ENCODE results near the gene MAMSTR.
A peak's percentile ranks its signal among the peaks of the same experiment; 100 is the strongest.
"Not testable (repeated sequence)": the region's sequence is repeated elsewhere in the genome, so short reads cannot be mapped to it uniquely, and the experiment has no call there.

The MAMSTR gene

GRCh38 chr19:48685583-48685982, 33.9 kb downstream of the MAMSTR start:
- DNase-seq (ENCODE audit: low spot score) = no peak

DNA sequence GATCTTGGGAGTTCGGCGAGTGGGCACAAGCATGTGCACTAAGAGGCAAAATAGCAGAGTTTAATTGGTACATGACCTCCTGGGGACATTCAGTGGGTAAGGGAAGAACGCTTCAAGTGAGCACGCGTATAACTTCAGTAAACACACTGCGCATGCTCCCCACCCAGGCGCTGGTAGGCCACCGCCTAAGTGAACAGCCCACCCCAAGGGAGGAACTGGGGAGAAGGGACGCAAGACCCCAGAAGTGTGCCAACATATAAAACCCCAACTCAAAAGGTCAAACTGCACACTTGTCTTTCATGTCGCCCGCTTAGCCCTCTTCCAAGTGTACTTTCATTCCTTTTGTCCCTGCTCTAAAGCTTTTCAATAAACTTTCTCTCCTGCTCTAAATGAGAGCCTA, 36.2 kb downstream of the MAMSTR start:
- DNase-seq (ENCODE audit: low spot score) = no peak

GRCh38 chr19:48681127-48681470, 38.4 kb downstream of the MAMSTR start:
- no peak for DNase-seq (ENCODE audit: low spot score)

DNA sequence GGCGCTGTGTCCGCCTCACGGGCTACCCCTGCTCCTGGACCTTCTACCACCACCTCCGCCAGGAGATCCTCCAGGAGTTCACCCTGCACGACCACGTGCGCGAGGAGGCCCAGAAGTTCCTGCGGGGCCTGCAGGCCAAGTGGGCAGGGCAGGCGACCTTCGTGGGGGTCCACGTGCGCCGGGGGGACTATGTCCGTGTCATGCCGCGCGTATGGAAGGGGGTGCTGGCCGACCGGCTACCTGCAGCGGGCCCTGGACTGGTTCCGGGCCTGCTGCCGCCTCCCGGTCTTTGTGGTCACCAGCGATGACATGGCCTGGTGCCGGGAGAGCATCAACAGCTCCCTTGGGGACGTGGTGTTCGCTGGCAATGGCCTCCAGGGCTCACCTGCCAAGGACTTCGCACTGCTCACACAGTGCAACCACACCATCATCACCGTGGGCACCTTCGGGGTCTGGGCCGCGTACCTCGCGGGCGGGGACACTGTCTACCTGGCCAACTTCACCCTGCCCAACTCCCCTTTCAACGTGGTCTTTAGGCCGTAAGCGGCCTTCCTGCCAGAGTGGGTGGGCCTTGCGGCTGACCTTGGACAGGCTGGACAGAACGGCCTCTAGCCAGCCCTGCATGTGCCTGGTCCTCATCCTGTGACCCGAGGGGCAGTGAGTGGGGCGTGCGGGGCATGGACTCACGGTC, 38.9 kb downstream of the MAMSTR start:
- no peak for DNase-seq (ENCODE audit: low spot score)

GRCh38 chr19:48680006-48680405, 39.5 kb downstream of the MAMSTR start:
- DNase-seq (ENCODE audit: low spot score) = not testable (repeated sequence)

DNA sequence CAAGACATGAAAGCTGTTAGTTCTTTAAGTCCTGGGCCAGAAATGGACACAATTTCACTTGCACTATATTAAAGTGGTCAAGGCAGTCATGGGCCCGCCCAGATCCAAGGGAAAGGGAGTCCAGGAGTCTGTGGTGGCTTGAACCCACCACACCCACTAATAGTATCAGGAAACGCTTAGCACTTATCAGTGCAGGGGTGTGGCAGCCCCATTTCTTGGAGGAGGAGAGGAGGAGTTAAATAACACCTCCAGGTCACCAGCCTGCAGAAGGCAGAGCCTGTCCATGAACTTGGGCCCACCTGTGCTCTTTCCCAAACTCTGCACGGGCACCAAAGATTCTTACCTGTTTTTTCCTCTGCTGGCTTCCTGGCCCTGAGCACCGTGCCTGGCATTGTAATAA, 41.3 kb downstream of the MAMSTR start:
- DNase-seq (ENCODE audit: low spot score) = no peak

GRCh38 chr19:48676887-48677286, 42.6 kb downstream of the MAMSTR start:
- no peak for DNase-seq (ENCODE audit: low spot score)

GRCh38 chr19:48676487-48676886, 43.0 kb downstream of the MAMSTR start:
- DNase-seq (ENCODE audit: low spot score) = no peak

- DNase-seq (ENCODE audit: low spot score) = peak; percentile 98
These were observed 44.4 kb downstream of the MAMSTR start for GRCh38 chr19:48674921-48675824.

DNA sequence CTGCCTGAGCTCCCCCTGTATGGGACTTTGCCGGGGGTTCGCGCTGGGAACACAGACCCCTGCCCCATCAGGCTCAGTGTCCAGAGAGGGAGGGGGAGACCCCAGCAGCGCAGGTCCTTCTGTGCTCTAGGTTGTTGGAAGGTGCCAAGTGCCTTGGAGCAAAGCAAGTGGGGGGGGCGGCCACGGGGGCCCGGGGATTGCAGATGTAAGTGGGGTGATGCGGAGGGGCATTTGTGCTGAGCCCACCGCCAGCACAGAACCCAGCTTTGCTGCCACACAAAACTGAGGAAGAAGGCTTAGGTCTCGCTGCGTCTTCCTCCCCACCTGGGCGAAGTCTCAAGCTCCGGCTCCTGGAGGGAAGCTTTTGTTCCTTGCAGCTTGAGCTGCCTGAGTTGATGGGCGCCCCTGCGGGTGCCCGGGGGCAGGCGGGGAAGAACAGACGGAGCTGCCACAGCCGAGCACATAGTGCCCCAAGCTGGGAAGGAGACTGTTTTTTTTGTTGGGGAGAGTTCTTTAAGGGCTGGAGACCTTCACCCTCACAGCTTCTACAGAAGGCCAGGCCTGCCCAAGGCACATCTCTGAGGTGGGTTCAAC, 45.2 kb downstream of the MAMSTR start:
- no peak for DNase-seq (ENCODE audit: low spot score)

DNA sequence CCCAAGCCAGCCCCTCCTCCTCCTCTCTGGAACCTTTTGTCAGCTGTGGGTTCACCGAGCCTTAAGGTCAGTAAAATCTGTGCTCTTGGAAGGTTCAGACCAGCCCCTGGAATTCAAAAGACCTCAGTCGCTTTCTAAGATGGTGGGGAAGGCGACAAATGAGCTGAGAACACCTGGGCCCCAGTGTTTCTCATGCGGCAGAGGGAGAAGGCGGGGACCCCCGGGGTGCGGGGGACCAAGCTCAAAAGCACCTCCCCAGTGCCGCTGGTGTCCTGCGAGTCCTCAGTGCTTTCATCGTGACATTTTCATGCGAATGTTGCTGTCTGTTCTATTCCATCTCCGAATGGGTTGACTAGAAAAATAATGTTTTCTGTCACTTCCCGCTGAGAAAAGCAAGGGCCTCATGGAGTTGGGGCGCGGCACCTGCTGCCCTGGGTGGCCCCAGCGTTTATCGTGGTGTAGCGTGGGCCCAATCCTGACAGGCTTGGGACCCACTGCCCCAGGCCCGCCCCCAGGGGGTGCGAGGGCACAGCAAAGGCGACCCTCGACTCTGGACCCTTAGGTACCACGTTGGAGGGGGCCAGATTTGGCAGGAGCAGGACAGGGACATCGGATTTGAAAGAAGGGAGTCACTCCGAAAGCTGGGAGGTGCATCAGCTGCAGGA, 46.0 kb downstream of the MAMSTR start:
- no peak for DNase-seq (ENCODE audit: low spot score)

DNA sequence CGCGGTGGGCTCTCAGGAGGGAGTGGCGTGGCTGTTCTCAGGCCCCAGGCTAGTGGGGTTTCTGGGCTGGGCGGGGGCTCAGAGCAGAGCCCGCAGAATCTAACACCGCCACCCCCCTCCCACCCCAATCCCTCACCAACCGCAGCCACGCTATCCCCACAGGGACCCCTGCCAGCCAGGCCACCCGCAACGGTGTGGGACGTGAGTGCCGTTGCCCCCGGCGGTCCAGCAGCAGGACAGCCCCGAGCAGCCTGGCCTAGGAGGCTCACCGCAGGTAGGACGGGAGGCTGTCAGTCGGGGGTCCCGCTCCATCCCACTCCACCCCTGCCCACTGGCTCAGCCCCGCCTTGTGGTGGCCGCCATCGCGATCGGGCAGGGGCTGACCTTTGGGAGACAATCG, 46.5 kb downstream of the MAMSTR start, which contains the start of gene NTN5:
Gene NTN5 (minus strand): TSS at position 24 of the 400 bp plus-strand sequence. CDS start 2,031 bp downstream, outside the sequence.
- no peak for DNase-seq (ENCODE audit: low spot score)

DNA sequence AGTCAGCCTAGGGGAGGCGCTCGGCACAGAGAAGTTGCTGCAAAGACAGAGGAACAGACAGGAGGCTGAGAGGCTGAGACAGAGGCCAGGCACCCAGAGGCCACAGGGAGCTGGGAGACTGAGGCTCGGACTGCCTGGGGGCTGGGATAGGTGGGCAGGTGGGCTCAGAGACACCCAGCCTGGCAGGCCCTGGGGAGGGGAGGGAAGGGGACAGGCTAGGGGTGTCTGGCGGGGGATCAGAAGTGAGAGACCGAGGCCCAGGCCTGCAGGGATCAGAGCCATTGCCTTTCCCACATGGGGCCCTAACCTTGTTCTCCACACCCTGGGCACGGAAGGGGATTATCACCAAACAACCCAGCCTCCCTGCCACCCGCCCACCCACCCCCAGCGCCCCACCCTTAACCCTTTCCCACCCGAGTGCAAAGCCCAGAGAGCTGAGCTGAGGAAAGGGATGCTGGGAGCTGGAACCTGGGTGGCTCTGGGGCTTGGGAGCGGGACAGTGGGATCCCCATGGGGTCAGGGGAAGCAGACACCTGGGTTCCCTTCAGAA, 48.0 kb downstream of the MAMSTR start:
- no peak for DNase-seq (ENCODE audit: low spot score)

DNA sequence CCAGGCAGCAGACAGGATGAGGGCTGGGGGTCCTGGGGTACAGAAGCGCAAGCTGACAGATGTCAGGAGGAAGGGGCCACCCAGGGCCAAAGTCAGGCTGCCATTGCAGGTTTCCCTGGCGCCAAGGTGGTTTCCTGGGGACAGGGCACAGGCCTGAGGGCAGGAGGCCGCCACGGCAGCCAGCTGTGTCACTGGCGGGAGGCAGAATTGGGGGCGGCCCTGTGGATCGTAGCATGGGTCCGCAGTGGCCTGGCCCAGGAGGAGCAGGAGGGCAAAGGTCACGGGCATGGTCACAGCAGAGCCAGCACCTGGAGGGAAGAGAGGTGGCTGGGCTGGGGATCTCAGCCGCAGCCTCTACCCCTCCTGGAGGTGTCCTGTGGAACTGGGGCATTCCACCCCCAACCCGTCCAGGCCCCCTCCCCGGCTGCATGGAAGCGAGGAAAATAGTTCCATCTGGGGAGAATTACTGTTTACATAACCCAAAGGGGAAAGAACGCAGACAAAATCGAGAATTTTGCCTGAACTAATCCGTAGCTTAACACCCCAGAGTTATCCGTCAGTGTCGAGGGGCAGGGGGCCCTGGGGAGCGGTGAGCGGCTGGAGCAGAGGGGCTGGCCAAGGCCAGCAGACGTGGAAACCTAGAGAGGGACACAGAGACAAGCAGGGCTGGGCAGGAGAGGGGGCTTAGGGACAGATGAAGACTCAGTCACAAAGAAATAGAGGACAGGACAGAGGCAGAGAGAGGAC, 48.7 kb downstream of the MAMSTR start:
- no peak for DNase-seq (ENCODE audit: low spot score)

- DNase-seq (ENCODE audit: low spot score) = no peak
These were observed 49.4 kb downstream of the MAMSTR start for GRCh38 chr19:48669903-48670668.

- no peak for DNase-seq (ENCODE audit: low spot score)
These were observed 50.8 kb downstream of the MAMSTR start for GRCh38 chr19:48668761-48669160.

DNA sequence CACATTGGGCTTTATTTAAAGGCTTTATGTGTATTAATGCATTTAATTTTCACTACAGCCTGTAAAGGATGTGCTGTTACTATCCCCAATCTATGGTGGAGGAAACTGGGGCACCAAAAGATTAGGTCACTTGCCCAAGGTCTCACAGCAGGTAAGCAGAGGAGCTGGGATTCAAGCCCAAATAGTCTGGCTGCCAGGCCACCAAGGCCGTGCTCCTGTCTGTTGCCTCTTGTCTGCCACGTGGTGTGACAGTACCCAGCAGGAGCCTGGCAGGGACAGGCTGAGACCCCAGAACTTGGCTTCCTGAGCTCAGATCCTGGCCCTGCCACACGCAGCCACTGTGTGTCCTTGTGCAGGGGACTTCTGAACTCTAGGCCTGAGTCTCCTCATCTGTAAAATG, 51.2 kb downstream of the MAMSTR start:
- DNase-seq (ENCODE audit: low spot score) = no peak

GRCh38 chr19:48665786-48666185, 53.7 kb downstream of the MAMSTR start:
- DNase-seq (ENCODE audit: low spot score) = no peak

DNA sequence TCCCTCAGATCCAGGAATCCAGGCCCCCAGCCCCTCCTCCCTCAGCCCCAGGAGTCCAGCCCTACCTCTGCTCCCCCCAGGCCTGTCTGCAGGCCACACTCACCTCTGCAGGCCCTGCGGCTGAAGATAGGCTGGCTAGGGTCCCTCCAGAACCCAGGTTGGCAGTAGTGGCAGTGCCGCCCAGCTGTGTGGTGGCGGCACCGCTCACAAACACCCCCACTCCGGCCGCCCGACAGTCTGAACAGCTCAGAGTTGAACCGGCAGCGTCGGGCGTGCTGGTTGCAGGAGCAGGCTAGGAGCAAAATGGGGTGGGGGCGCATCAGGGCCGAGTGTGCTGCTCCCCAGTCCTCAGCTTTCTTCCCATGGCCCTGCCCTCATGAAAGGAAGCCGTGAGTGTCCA, 55.0 kb downstream of the MAMSTR start:
- no peak for DNase-seq (ENCODE audit: low spot score)

GRCh38 chr19:48663667-48664066, 55.9 kb downstream of the MAMSTR start:
- DNase-seq (ENCODE audit: low spot score) = no peak
